Lower leg skin (tissue), 4 donors: ENCODE data around the gene TUSC2. TPM values are rescaled to one million over a fixed set of nuclear protein-coding genes. Genes with fewer than 3 reads are reported as not detected.

Experiments
- DNase-seq, 2 donors: peaks; one replicate each; pipeline ENCODE4 v3.0.0-alpha.2; 2019; ENCODE audit warnings: low spot score in 2 of 2
- H3K4me3 ChIP-seq: fragments of 200-600 bp; sonication (generic); 2 replicates; pipeline ENCODE4 v1.5.1; 2017; ENCODE audit warnings: mild to moderate bottlenecking, low read depth; ENCODE audit not compliant: poor library complexity, severe bottlenecking
- CTCF ChIP-seq, 3 donors: fragments of 450-650 bp; IDR thresholded peaks; one replicate each; pipeline ENCODE4 v1.5.1; 2016; ENCODE audit warnings: antibody characterized with exemption in 3 of 3, mild to moderate bottlenecking in 3 of 3, moderate library complexity in 2 of 3
- POLR2A ChIP-seq, 2 donors: fragments of 450-650 bp; IDR thresholded peaks; one replicate each; pipeline ENCODE4 v1.6.1; 2016 to 2017; ENCODE audit warnings: antibody characterized with exemption in 2 of 2, mild to moderate bottlenecking in 1 of 2, moderate library complexity in 1 of 2
- WGBS, 2 donors: methylation state at CpG; one replicate each; pipeline ENCODE4 v1.1.5; 2018; 5-methylcytosine and 5-hydroxymethylcytosine counted together
- intact Hi-C: fragments of 100-400 bp; cut with DNase I; formaldehyde crosslinking; loops from one replicate; pipeline ENCODE4 v1.15.0; 2023; ENCODE audit warnings: low total_unique reads
- total RNA-seq, 4 donors: library from RNA; depleted of rRNA; stranded (reverse); fragments of >200 nt; gene quantifications; one replicate each; pipeline ENCODE4 v1.1.0, GENCODE V29; 2016

The TUSC2 gene
- total RNA-seq, 4 donors from 2014 or later: 13.1 to 24.2 (median 18.0) TPM

GRCh38 chr3:50303013-50303815 is 24.8 kb downstream of the TUSC2 start, which contains the start of gene HYAL1:
HYAL1 (minus strand) TSS chr3:50303574; CDS start chr3:50302956, 618 bp downstream.
- H3K4me3 ChIP-seq: no peak within 1 kb of the TSS
- WGBS, 2 donors: 57 to 72% methylated on average over 11 to 13 of the region's 14 CpGs
- peak; percentile 54 to 91 for DNase-seq
- no peak for TF ChIP-seq POLR2A (IDR thresholded peaks at IDR 0.05)
- TF ChIP-seq CTCF (IDR thresholded peaks at IDR 0.05): no peak
- intact Hi-C loops: no loop called here

- TF ChIP-seq CTCF (IDR thresholded peaks at IDR 0.05): no peak
- TF ChIP-seq POLR2A (IDR thresholded peaks at IDR 0.05): no peak
- intact Hi-C loops: no loop called here
- peak; percentile 19 to 87 for DNase-seq
- WGBS, 2 donors: 88 to 89% methylated on average over 20 to 24 of the region's 32 CpGs
- no peak overlapping the region for H3K4me3 ChIP-seq
Measured at GRCh38 chr3:50302095-50303012, 25.7 kb downstream of the TUSC2 start.

GRCh38 chr3:50300681-50301254 is 27.3 kb downstream of the TUSC2 start:
- DNase-seq: no peak
- 83% methylated on average over 6 of the region's 6 CpGs for WGBS, 2 donors
- intact Hi-C loops: no loop called here
- no peak for TF ChIP-seq CTCF (IDR thresholded peaks at IDR 0.05)
- no peak for TF ChIP-seq POLR2A (IDR thresholded peaks at IDR 0.05)
- no peak overlapping the region for H3K4me3 ChIP-seq

- 40 to 51% methylated on average over 12 of the region's 12 CpGs for WGBS, 2 donors
- intact Hi-C loops: no loop called here
- no peak for TF ChIP-seq POLR2A (IDR thresholded peaks at IDR 0.05)
- TF ChIP-seq CTCF (IDR thresholded peaks at IDR 0.05): no peak
- no peak overlapping the region for H3K4me3 ChIP-seq
- DNase-seq: peak in 1 of 2 donors; percentile 66
Measured at GRCh38 chr3:50299929-50300680, 27.9 kb downstream of the TUSC2 start.

- 2% methylated on average over 10 to 12 of the region's 12 CpGs for WGBS, 2 donors
- intact Hi-C loops: no loop called here
- H3K4me3 ChIP-seq: no peak overlapping the region
- TF ChIP-seq POLR2A (IDR thresholded peaks at IDR 0.05) (no peak), CTCF (IDR thresholded peaks at IDR 0.05) (no peak)
- DNase-seq: no peak
Measured at GRCh38 chr3:50299638-50299928, 28.4 kb downstream of the TUSC2 start.
